AG04449 (cell line): ENCODE results near the gene TANGO6.

Experiments used
- CTCF ChIA-PET: fragments of 350-600 bp; formaldehyde crosslinking; extraction: SDS; loops from one replicate; lab custom pipeline; 2021; ENCODE audit warnings: antibody characterized with exemption; lab: Yijun Ruan, JAX
- POLR2A ChIA-PET: fragments of 400-600, 350-600 bp; formaldehyde crosslinking; extraction: SDS; loops from one replicate; lab custom pipeline; 2020; ENCODE audit warnings: antibody characterized with exemption, inconsistent platforms; lab: Yijun Ruan, JAX
- DNase-seq: peaks from one replicate; pipeline ENCODE4 v3.0.0-alpha.2; 2010; ENCODE audit warnings: low read depth, low spot score
- H3K4me3 ChIP-seq: 2 replicates; pipeline ENCODE4 v1.5.1; 2011; ENCODE audit warnings: low read depth, mild to moderate bottlenecking, control low read depth, low read length
- CTCF ChIP-seq: IDR thresholded peaks from one replicate; pipeline ENCODE4 v1.5.1; 2011; ENCODE audit warnings: mild to moderate bottlenecking, moderate library complexity, low read length, control low read depth, inconsistent platforms; ENCODE audit not compliant: insufficient read depth; ENCODE audit errors: missing control alignments

The TANGO6 gene

GRCh38 chr16:69089091-69089910, 246.0 kb downstream of the TANGO6 start:
- POLR2A ChIA-PET = no interaction called here
- no peak overlapping the region for H3K4me3 ChIP-seq
- no peak for DNase-seq
- TF ChIP-seq CTCF = no peak
- CTCF ChIA-PET = interaction anchor here (1.1 to 1.2 kb wide), 2 partner anchors 39 to 73 kb away, joined by 3 read pairs; no protein-coding TSS in a partner anchor

GRCh38 chr16:69093974-69094373, 250.6 kb downstream of the TANGO6 start:
- POLR2A ChIA-PET = no interaction called here

DNA sequence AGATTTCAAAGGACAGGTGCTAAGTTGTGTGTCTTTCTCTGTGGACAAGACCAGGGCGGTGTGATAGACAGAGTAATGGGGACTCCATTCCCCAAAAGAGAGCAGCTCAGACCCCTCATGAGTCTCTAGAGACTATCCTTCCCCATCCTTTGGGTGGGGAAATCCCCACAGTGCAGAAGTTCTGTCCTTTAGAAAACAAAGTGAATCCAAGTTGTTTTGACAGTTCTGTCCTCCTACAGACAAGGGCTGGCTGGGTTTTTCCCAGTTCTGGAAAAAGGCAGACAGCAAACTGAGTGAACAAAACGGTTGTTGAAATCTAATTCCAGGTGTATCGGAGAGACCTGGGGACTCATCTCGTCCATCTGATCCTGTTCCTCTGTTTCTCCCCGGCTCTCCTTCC, 251.2 kb downstream of the TANGO6 start:
- no peak for TF ChIP-seq CTCF
- CTCF ChIA-PET = interaction anchor here (1.2 to 2.9 kb wide), 5 partner anchors 13 to 504 kb away, joined by 3 to 11 read pairs (median 3); no protein-coding TSS in a partner anchor
- DNase-seq = no peak
- no peak overlapping the region for H3K4me3 ChIP-seq
- POLR2A ChIA-PET = no interaction called here

More at GRCh38 chr16:69093974-69094373, 250.6 kb downstream of the TANGO6 start:
- DNase-seq = no peak
- no peak overlapping the region for H3K4me3 ChIP-seq
- TF ChIP-seq CTCF = no peak
- CTCF ChIA-PET = interaction anchor here (0.7 to 2.9 kb wide), 5 partner anchors 13 to 503 kb away, joined by 3 to 11 read pairs (median 4); no protein-coding TSS in a partner anchor

GRCh38 chr16:69095193-69095592, 251.9 kb downstream of the TANGO6 start:
- H3K4me3 ChIP-seq = no peak overlapping the region
- ChIA-PET POLR2A (no interaction called here), CTCF (interaction anchor here (1.2 to 2.9 kb wide), 3 partner anchors 16 to 193 kb away, joined by 3 to 11 read pairs (median 6); no protein-coding TSS in a partner anchor)
- TF ChIP-seq CTCF = no peak
- no peak for DNase-seq

GRCh38 chr16:69100071-69100691, 256.9 kb downstream of the TANGO6 start:
- POLR2A ChIA-PET = no interaction called here
- no peak for DNase-seq
- TF ChIP-seq CTCF = no peak
- CTCF ChIA-PET = interaction anchor here (0.7 to 2.6 kb wide), 6 partner anchors 12 to 198 kb away, joined by 3 to 9 read pairs (median 3); no protein-coding TSS in a partner anchor
- H3K4me3 ChIP-seq = no peak overlapping the region
